Breast epithelium (tissue), 4 donors: Measurements from ENCODE around the gene FBLN2. TPM values are rescaled to one million over a fixed set of nuclear protein-coding genes. Genes with fewer than 3 reads are reported as not detected.

Source experiments
- DNase-seq, 2 donors: peaks; one replicate each; pipeline ENCODE4 v3.0.0-alpha.2; 2019; ENCODE audit warnings: low spot score in 2 of 2
- H3K27ac ChIP-seq, 2 donors: fragments of 200-600 bp; sonication (generic) in 1 of 2; one replicate each; pipeline ENCODE4 v1.5.1; 2016 to 2019; ENCODE audit warnings: mild to moderate bottlenecking in 1 of 2
- H3K27me3 ChIP-seq, 2 donors: fragments of 200-600 bp; sonication (generic) in 1 of 2; one replicate each; pipeline versions ENCODE4 v1.5.1 to v1.6.0; 2017 to 2019; ENCODE audit warnings: control low read depth in 1 of 2, mild to moderate bottlenecking in 1 of 2
- H3K36me3 ChIP-seq: fragments of 200-600 bp; one replicate; pipeline ENCODE4 v1.5.1; 2019
- H3K4me1 ChIP-seq, 2 donors: fragments of 200-600 bp; sonication (generic); one replicate each; pipeline ENCODE4 v1.5.1; 2016 to 2019; ENCODE audit warnings: control low read depth in 1 of 2
- H3K4me3 ChIP-seq, 3 donors: fragments of 200-600 bp; sonication (generic); 1 replicate in 2 of 3; 2 replicates in 1 of 3; pipeline ENCODE4 v1.5.1; 2016 to 2019; ENCODE audit warnings: mild to moderate bottlenecking in 3 of 3, moderate library complexity in 2 of 3
- H3K9me3 ChIP-seq, 2 donors: fragments of 200-600 bp; sonication (generic) in 1 of 2; one replicate each; pipeline ENCODE4 v1.5.1; 2016 to 2019; ENCODE audit warnings: control low read depth in 1 of 2
- CTCF ChIP-seq, 3 donors: fragments of 450-650 bp; IDR thresholded peaks; one replicate each; pipeline ENCODE4 v1.5.1; 2016 to 2017; ENCODE audit warnings: antibody characterized with exemption in 3 of 3, mild to moderate bottlenecking in 3 of 3, moderate library complexity in 3 of 3
- POLR2A ChIP-seq: fragments of 450-650 bp; IDR thresholded peaks from one replicate; pipeline ENCODE4 v1.6.1; 2016; ENCODE audit warnings: antibody characterized with exemption, mild to moderate bottlenecking, moderate library complexity
- POLR2AphosphoS5 ChIP-seq, 3 donors: sonication (generic); formaldehyde crosslinking; IDR thresholded peaks; one replicate each; pipeline ENCODE4 v1.6.1; 2017; ENCODE audit warnings: antibody characterized with exemption in 3 of 3
- intact Hi-C: fragments of 100-400 bp; cut with DNase I; formaldehyde crosslinking; loops from one replicate; pipeline ENCODE4 v1.15.1; 2023; ENCODE audit warnings: low total_unique reads
- total RNA-seq, 3 donors: library from RNA; depleted of rRNA; stranded (reverse); fragments of >200 nt; gene quantifications; one replicate each; pipeline ENCODE4 v1.1.0, GENCODE V29; 2016

The FBLN2 gene
- total RNA-seq, 3 donors from 2014 or later = 43.5 to 663 (median 81.3) TPM

- Histone ChIP-seq H3K27ac (peak overlapping the region; percentile 36 to 87), H3K27me3 (no peaks in the 10 kb centered on the region), H3K9me3 (no peaks in the 10 kb centered on the region), H3K36me3 (no peaks in the 10 kb centered on the region), H3K4me1 (peaks cover 0 to 3% of the 10 kb centered on the region in 2 donors), H3K4me3 (peak overlapping the region; percentile 54 to 76 (median 64))
- TF ChIP-seq POLR2A = no peak
- TF ChIP-seq CTCF (IDR thresholded peaks at IDR 0.05) = no peak
- TF ChIP-seq POLR2AphosphoS5 (IDR thresholded peaks at IDR 0.05) = no peak
- DNase-seq = no peak
- intact Hi-C loops = no loop called here
Measured at GRCh38 chr3:13550423-13550690, 1.4 kb downstream of the FBLN2 start.

- no peaks in the 10 kb centered on the region for H3K27me3 ChIP-seq
- no peak for DNase-seq
- peaks cover 0 to 3% of the 10 kb centered on the region in 2 donors for H3K4me1 ChIP-seq
- intact Hi-C loops = no loop called here
- peak overlapping the region; percentile 54 to 76 (median 64) for H3K4me3 ChIP-seq
- no peaks in the 10 kb centered on the region for H3K9me3 ChIP-seq
- TF ChIP-seq POLR2AphosphoS5 (IDR thresholded peaks at IDR 0.05) (no peak), POLR2A (no peak), CTCF (IDR thresholded peaks at IDR 0.05) (no peak)
- no peaks in the 10 kb centered on the region for H3K36me3 ChIP-seq
- peak overlapping the region in 1 of 2 donors; percentile 4 for H3K27ac ChIP-seq
Measured at GRCh38 chr3:13550791-13551360, 2.0 kb downstream of the FBLN2 start.

GRCh38 chr3:13552857-13553652 is 4.1 kb downstream of the FBLN2 start:
- Histone ChIP-seq H3K27ac (peak overlapping the region in 1 of 2 donors; percentile 74), H3K4me3 (peak overlapping the region in 2 of 3 donors; percentile 20 to 49), H3K9me3 (no peaks in the 10 kb centered on the region), H3K27me3 (no peaks in the 10 kb centered on the region), H3K36me3 (no peaks in the 10 kb centered on the region), H3K4me1 (peaks cover 0 to 3% of the 10 kb centered on the region in 2 donors)
- DNase-seq = no peak
- intact Hi-C loops = no loop called here
- no peak for TF ChIP-seq CTCF (IDR thresholded peaks at IDR 0.05)
- TF ChIP-seq POLR2AphosphoS5 (IDR thresholded peaks at IDR 0.05) = peak in 1 of 3 donors; percentile 25

- Histone ChIP-seq H3K27me3 (no peaks in the 10 kb centered on the region), H3K27ac (peak overlapping the region in 1 of 2 donors; percentile 74), H3K4me3 (peak overlapping the region in 1 of 3 donors; percentile 49), H3K9me3 (no peaks in the 10 kb centered on the region), H3K36me3 (no peaks in the 10 kb centered on the region), H3K4me1 (peaks cover 0 to under 1% of the 10 kb centered on the region in 2 donors)
- no peak for TF ChIP-seq CTCF (IDR thresholded peaks at IDR 0.05)
- no peak for TF ChIP-seq POLR2A
- no peak for TF ChIP-seq POLR2AphosphoS5 (IDR thresholded peaks at IDR 0.05)
- DNase-seq = no peak
- intact Hi-C loops = no loop called here
Measured at GRCh38 chr3:13553686-13554085, 4.8 kb downstream of the FBLN2 start.

- no peaks in the 10 kb centered on the region for H3K4me1 ChIP-seq
- H3K27ac ChIP-seq = peak overlapping the region in 1 of 2 donors; percentile 61
- no peaks in the 10 kb centered on the region for H3K36me3 ChIP-seq
- no peaks in the 10 kb centered on the region for H3K9me3 ChIP-seq
- intact Hi-C loops = no loop called here
- H3K27me3 ChIP-seq = no peaks in the 10 kb centered on the region
- DNase-seq = no peak
- H3K4me3 ChIP-seq = no peak overlapping the region
- no peak for TF ChIP-seq POLR2AphosphoS5 (IDR thresholded peaks at IDR 0.05)
- no peak for TF ChIP-seq CTCF (IDR thresholded peaks at IDR 0.05)
- TF ChIP-seq POLR2A = no peak
Measured at GRCh38 chr3:13555753-13556152, 6.8 kb downstream of the FBLN2 start.
